HG03159 (cell line): ENCODE data around the gene ALMS1.
"Not testable (repeated sequence)": the region's sequence is repeated elsewhere in the genome, so short reads cannot be mapped to it uniquely, and the experiment has no call there.

Experiments
- ATAC-seq: cut with Tn5 transposase; IDR thresholded peaks from one replicate; pipeline ENCODE4 v1.9.1; 2021; ENCODE audit warnings: mild to moderate bottlenecking, moderate library complexity; ENCODE audit not compliant: unreplicated experiment

ALMS1 gene

DNA sequence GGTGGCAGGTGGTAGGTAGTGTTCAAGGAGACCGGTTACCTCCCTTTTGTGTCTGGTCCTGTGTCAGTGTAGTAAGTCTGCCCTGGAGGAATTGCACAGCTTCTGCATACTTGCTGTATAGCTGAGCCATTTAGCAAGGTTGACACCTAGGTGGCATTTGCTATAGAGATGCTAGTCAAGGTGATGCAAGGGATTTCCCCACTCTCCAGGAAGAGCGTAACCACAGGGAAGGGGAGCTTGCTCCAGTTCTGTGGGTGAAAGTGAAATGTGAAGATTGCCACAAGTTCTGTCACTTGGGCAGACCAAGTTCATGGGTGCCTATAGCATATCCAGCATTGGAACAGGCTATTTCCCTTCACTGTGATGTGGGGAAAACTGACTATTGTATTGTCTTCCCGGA is 228.5 kb downstream of the ALMS1 start:
- no peak for ATAC-seq

DNA sequence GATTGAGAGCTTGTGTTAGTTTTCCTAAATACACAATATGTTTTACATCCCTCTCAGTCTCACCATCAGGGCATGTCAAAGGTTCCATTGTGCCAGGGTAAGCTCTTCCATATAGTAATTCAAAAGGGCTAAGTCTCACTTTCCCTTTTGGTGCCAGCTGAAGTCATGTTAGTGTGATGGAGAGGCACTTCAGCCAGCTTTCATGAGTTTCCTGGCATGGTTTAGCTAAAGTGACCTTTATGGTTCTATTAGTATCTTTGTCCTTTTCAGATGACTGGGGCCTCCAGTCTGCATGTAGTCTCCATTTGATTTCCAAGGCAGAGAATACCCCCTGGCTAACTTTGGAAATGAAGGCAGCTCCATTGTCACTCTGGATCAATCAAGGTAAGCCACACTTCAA is 229.4 kb downstream of the ALMS1 start:
- no peak for ATAC-seq

GRCh38 chr2:73619925-73620324 is 234.3 kb downstream of the ALMS1 start:
- ATAC-seq: not testable (repeated sequence)

DNA sequence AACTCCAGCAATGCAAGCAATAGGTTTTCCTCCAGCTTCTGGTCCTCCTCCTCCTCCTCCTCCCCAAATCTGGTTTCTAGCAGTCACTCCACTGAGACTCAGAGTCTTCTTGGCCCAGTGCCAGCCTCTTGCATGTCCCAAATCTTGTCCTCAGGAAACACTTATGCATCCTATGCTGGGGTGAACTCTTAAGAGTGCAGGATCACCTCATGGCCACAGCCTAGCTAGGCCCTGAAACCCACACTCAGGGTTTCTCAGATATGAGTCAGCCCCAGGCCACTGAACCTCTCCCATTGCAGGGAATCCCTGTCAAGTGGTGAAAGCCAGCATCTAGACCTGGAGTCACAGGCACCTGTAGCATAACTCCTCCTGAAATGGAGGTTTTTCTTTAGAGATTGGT is 238.4 kb downstream of the ALMS1 start:
- not testable (repeated sequence) for ATAC-seq

DNA sequence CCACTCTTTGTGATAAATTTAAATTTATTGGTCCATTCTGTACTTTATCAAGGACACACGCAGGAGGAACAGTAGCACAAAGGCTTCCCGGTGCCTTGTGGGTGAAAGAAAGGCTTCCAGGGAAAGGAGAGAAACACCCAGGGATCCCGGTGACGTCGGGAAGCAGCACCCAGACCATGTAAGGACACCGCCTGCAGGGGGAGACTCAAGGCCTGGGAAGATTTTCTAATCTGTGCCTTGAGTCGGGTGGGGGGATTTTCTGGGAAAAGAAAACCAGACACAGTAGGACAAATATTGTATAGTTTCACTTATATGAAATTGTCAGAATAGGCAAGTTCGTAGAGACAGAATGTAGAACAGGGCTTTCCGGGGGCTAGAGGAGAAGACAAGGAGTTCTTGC is 239.0 kb downstream of the ALMS1 start:
- ATAC-seq: not testable (repeated sequence)

- not testable (repeated sequence) for ATAC-seq
Measured at GRCh38 chr2:73626237-73626636, 240.6 kb downstream of the ALMS1 start.

DNA sequence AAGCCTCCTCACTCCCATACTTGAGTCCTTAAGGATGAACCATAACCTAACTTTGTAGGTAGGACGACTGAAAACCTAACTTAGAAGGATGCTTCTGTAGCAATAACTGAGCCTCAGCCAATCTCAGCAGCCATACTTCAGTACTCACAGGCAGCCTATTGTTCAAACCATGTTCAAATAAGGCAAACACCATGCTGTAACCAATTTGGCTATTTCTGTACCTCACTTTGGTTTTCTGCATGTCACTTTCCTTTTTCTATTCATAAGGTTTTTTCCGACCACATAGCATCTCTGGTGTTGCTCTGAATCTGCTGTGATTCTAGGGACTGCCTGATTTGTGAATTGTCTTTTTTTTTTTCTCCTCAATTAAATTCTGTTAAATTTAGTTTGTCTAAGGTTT is 242.9 kb downstream of the ALMS1 start:
- not testable (repeated sequence) for ATAC-seq

DNA sequence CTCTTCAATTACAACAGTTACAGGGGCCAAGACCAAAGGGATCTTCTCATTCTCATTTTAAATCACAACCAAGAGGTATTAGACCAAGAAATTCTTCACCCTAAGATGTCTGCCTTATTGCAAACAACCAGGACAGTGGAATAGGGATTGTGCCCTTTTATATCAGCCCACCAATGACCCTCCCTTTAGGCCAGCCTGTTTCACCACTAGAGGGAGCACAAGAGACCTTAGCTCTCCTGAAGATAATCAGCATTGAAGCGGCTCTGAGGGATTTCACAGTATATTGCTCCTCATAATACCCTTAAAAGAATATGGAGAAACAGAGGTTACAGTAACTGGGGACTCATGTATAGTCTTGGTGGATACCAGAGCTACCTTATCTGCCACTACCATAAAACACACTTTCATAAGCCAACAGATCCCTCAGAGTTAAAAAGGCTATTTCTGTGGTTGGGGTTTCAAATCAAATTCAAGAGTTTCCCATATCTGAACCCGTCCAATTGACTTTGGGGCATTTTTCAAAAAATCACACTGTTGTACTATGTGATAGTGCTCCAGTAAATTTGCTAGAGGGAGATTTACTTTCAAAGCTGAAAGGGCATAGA is 245.1 kb downstream of the ALMS1 start:
- not testable (repeated sequence) for ATAC-seq

DNA sequence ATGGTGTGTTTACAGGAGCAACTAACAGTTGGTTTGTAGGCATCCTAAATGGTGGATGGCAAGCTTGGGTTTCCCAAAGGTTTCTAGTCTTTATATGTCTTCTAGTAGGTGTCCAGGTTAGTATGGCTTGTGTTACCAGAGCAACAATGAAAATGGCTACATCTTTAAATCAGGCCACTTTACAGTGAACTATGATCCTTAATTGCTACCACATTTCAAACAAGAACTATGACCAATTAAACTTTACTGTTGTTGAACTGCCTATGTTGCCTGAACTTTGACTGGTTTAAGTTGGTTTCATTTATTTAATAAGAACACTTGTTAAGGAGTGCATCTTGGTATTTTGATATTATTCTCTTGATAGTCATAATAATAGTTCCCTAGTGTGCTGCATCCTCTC is 251.3 kb downstream of the ALMS1 start:
- not testable (repeated sequence) for ATAC-seq

DNA sequence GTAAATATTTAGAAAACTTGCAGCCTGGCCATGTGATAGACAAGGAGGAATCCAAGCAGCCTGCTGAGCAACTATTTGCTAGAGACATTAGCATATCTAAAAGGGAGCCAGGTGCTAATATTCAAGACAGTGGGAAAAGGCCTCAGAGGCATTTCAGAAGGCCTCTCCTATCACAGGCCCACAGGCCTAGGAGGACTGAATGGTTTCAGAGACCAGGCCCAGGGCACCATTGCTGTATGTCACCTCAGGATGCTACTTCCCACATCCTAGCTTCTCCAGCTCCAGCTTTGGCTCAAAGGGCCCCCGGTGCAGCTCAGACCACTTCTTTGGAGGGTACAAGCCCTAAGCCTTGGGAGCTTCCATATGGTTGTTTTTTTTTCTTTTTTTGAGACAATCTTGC is 252.8 kb downstream of the ALMS1 start:
- ATAC-seq: no peak

GRCh38 chr2:73640511-73640911 is 254.9 kb downstream of the ALMS1 start:
- no peak for ATAC-seq

GRCh38 chr2:73640946-73641766 is 255.5 kb downstream of the ALMS1 start:
- ATAC-seq: no peak

DNA sequence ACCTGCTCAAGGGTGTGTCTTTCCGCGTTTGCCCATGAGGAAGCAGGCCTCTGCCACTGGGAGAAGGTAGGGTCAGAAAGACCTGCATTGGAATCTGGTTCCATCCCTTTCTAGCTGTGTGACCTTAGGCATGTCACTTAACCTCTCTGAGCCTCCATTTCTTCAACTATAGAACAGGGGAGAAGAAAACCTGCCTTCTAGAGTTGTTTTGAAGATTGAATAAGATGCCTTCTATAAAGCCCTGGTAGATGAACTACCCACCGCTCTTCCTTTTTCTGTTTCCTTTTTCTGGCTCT is 256.1 kb downstream of the ALMS1 start:
- ATAC-seq: no peak

DNA sequence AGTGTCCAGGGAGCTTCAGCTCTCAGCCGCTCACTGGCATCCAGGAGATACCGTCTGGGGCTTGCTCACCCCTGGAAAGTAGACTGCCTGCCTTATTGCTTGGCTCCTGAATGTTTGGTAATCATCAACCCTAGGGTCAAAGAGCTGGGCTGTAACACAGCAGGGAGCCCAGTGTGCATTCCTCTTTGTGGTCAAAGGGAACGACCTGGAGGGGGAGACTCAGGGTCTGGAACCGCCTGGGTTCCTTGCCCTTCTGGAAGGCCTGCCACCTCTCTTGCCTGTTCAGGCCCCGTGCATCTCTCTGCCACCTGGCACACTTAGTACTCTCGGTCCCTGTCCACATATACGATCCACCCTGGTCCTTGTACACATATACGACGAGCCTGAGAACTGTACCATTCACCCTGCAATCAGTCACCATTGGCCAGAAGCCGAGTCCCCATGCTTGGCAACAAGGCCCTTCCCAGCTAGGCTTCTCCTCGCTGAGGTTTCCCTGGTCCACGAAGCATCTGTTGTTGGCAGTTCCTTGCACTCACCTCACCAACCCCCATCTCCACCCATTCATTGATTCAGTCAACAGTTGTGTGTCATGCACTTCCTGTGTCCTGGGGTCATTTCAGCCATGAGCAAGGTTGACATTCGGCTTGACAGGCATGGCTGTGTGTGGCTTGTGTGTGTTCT is 256.8 kb downstream of the ALMS1 start, which contains the start of gene NAT8:
Gene NAT8 (minus strand): TSS at position 85 of the 681 bp plus-strand sequence. CDS start 794 bp downstream, outside the sequence.
- ATAC-seq: no peak

GRCh38 chr2:73647690-73648089 is 262.1 kb downstream of the ALMS1 start:
- ATAC-seq: not testable (repeated sequence)

GRCh38 chr2:73651591-73652230 is 266.1 kb downstream of the ALMS1 start:
- ATAC-seq: no peak

DNA sequence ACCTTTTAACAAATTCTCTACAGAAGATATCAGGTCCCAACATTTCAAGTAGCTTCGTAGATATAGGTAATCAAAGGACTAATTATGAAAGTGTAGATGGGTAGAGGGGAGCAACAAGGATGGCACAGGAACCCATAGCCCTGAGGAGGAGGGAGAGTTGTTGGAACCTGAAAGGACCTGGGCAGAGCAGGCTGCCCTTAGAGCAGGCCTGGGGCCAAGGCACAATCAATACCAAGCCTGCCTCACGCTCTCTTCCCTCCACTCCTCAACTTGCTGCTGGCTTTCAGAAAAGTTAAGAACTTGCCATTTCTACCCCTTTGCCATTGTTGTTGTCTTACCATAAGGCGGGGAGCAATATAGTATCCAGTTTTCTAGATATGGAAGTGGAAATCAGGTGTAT is 266.7 kb downstream of the ALMS1 start:
- no peak for ATAC-seq

GRCh38 chr2:73654175-73654574 is 268.5 kb downstream of the ALMS1 start:
- no peak for ATAC-seq
